IPS DF 6.9 (cell line): ENCODE results near the gene FOS.

Experiments used
- DNase-seq: peaks from one replicate; pipeline ENCODE4 v3.0.0-alpha.2; 2013; ENCODE audit warnings: low read depth, low spot score
- H3K27ac ChIP-seq: one replicate; pipeline ENCODE4 v1.5.1; 2013; ENCODE audit warnings: low read length, control low read depth
- H3K27me3 ChIP-seq: 2 replicates; pipeline ENCODE4 v1.6.1; 2013; ENCODE audit warnings: mild to moderate bottlenecking, low read length; ENCODE audit not compliant: control insufficient read depth, insufficient read depth
- H3K36me3 ChIP-seq: 2 replicates; pipeline ENCODE4 v1.6.1; 2013; ENCODE audit warnings: low read length; ENCODE audit not compliant: control insufficient read depth, insufficient read depth
- H3K4me1 ChIP-seq: 2 replicates; pipeline ENCODE4 v1.6.1; 2013; ENCODE audit warnings: low read length; ENCODE audit not compliant: control insufficient read depth, insufficient read depth
- H3K4me3 ChIP-seq: 2 replicates; pipeline ENCODE4 v1.5.1; 2013; ENCODE audit warnings: mild to moderate bottlenecking, low read length
- H3K9me3 ChIP-seq: 2 replicates; pipeline ENCODE4 v1.6.1; 2013; ENCODE audit warnings: low read length, inconsistent platforms; ENCODE audit not compliant: control insufficient read depth, insufficient read depth
- WGBS: extraction: QIAGEN DNeasy Blood & Tissue Kit; methylation state at CpG from one replicate; pipeline ENCODE4 v1.1.7; 2013; ENCODE audit warnings: mixed read lengths, missing lambda C conversion rate; ENCODE audit not compliant: insufficient read length, insufficient coverage; 5-methylcytosine and 5-hydroxymethylcytosine counted together

The FOS gene

GRCh38 chr14:75318353-75318752, 39.7 kb downstream of the FOS start:
- Histone ChIP-seq H3K27ac (no peak overlapping the region), H3K9me3 (no peaks in the 10 kb centered on the region)
- DNase-seq = no peak

GRCh38 chr14:75319021-75319420, 40.4 kb downstream of the FOS start:
- H3K27ac ChIP-seq = no peak overlapping the region
- H3K36me3 ChIP-seq = no peaks in the 10 kb centered on the region
- H3K4me3 ChIP-seq = no peak overlapping the region
- H3K9me3 ChIP-seq = no peaks in the 10 kb centered on the region
- DNase-seq = no peak
- no peaks in the 10 kb centered on the region for H3K4me1 ChIP-seq
- WGBS = no CpG with 5 or more reads among the region's 2 CpGs
- no peaks in the 10 kb centered on the region for H3K27me3 ChIP-seq

More at GRCh38 chr14:75318353-75318752, 39.7 kb downstream of the FOS start:
- H3K4me3 ChIP-seq = no peak overlapping the region
- H3K36me3 ChIP-seq = no peaks in the 10 kb centered on the region
- H3K27me3 ChIP-seq = no peaks in the 10 kb centered on the region
- H3K4me1 ChIP-seq = no peaks in the 10 kb centered on the region

GRCh38 chr14:75320196-75320595, 41.6 kb downstream of the FOS start:
- WGBS = no CpG with 5 or more reads among the region's 7 CpGs
- no peak for DNase-seq
- H3K27ac ChIP-seq = no peak overlapping the region
- H3K36me3 ChIP-seq = no peaks in the 10 kb centered on the region
- no peak overlapping the region for H3K4me3 ChIP-seq
- no peaks in the 10 kb centered on the region for H3K27me3 ChIP-seq
- H3K4me1 ChIP-seq = no peaks in the 10 kb centered on the region
- no peaks in the 10 kb centered on the region for H3K9me3 ChIP-seq

DNA sequence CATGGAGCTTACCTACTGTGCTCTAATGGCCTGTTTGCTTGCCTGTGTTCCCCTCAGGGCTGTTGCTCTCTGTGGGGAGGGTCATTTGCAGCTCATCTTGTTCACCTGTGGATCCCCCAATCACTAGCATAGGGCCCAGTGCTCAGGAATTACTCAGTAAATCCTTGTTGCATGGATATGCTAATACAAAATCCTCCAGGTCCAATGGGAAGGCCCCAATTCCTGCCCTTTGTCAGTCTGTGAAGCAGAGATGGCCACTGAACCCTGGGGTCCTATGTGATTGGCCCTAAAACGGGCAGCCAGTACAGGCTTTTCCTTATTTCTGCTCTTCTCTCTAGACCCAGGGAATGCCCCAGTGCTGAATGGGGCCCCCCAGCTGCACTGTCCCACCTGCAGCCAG, 44.1 kb downstream of the FOS start:
- WGBS = no CpG with 5 or more reads among the region's 1 CpG
- no peaks in the 10 kb centered on the region for H3K27me3 ChIP-seq

DNA sequence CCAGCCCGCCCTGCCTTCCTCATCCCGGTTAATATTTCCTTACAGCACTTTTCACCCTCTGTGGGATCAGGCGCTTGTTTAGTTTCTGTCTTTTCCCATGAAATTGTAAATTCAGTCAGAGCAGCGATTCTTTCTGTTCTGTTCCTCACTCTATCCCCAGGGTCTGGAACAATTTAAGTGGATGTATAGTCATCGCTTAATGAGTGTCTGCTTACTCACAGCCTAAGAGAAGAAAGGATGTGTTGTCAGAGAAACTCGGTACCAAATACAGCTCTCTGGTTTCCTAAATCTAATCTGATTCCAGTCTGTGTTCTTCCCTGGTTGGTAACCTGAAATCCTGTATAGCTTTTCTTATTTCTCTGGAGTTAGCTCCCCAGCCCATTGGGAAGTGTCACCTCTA, 44.9 kb downstream of the FOS start:
- H3K36me3 ChIP-seq = no peaks in the 10 kb centered on the region
- no peaks in the 10 kb centered on the region for H3K4me1 ChIP-seq
- H3K9me3 ChIP-seq = no peaks in the 10 kb centered on the region
- H3K27ac ChIP-seq = no peak overlapping the region
- no peak for DNase-seq
- H3K4me3 ChIP-seq = no peak overlapping the region
- no peaks in the 10 kb centered on the region for H3K27me3 ChIP-seq
- WGBS = no CpG with 5 or more reads among the region's 6 CpGs

More for the DNA sequence above, 44.1 kb downstream of the FOS start:
- Histone ChIP-seq H3K4me3 (no peak overlapping the region), H3K36me3 (no peaks in the 10 kb centered on the region), H3K27ac (no peak overlapping the region), H3K4me1 (no peaks in the 10 kb centered on the region), H3K9me3 (no peaks in the 10 kb centered on the region)
- DNase-seq = no peak

DNA sequence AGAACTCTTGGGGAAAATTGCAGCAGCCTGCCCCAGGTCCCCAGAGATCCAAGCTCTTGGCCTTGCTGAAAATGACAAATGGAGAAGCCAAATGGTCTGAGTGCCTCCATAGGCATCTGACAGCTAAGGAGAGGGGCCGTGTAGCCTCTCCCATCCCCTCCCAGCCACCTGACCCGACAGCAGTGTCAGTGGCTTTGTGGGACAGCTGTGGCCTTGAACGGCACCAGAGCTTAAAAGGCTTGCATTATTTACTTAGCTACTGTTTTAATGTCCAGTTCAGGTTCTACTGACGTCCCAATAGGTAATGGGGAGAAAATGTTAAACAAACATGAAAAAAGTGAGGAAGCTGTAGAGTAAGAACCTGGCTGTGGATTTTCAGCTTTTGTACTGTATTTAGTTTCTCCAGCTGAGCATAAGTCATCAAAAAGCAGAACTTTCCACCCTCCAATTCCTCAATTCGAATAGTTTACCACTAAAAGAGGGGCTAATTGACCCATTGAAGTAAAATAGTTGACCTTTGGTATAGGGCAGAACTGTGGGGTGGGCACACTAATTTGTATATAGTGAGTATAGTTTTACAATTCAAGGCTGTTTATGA, 50.0 kb downstream of the FOS start:
- WGBS = no CpG with 5 or more reads among the region's 5 CpGs
- H3K27me3 ChIP-seq = no peaks in the 10 kb centered on the region
- no peaks in the 10 kb centered on the region for H3K4me1 ChIP-seq
- H3K9me3 ChIP-seq = no peaks in the 10 kb centered on the region
- H3K4me3 ChIP-seq = no peak overlapping the region
- no peak overlapping the region for H3K27ac ChIP-seq
- no peak for DNase-seq
- H3K36me3 ChIP-seq = no peaks in the 10 kb centered on the region

GRCh38 chr14:75329369-75329768, 50.7 kb downstream of the FOS start:
- no peak overlapping the region for H3K4me3 ChIP-seq

DNA sequence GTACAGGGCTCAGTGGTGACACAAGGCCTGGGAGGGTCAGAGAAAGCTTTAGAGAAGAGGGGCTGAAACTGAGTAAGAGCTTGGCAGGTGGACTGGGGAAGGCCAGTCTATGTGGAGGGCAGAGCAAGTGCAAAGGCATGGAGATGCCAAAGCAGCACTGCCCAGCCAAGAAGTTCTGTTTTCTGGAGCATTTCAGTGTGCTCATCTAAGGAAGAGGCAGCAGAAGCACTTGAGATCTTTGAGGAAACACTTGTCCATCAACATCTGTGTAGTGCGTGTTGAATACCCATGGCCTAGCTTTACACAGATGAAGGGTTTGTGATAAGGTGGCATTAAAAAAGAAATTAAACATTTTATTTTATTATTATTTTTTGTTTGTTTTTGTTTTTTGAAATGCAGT, 52.8 kb downstream of the FOS start:
- no peaks in the 10 kb centered on the region for H3K4me1 ChIP-seq
- H3K27me3 ChIP-seq = no peaks in the 10 kb centered on the region
- H3K36me3 ChIP-seq = no peaks in the 10 kb centered on the region
- no CpG with 5 or more reads among the region's 1 CpG for WGBS
- H3K4me3 ChIP-seq = no peak overlapping the region
- no peak for DNase-seq
- no peaks in the 10 kb centered on the region for H3K9me3 ChIP-seq
- H3K27ac ChIP-seq = no peak overlapping the region

More at GRCh38 chr14:75329369-75329768, 50.7 kb downstream of the FOS start:
- Histone ChIP-seq H3K9me3 (no peaks in the 10 kb centered on the region), H3K27ac (no peak overlapping the region), H3K4me1 (no peaks in the 10 kb centered on the region), H3K36me3 (no peaks in the 10 kb centered on the region), H3K27me3 (no peaks in the 10 kb centered on the region)
- no peak for DNase-seq
